Renal pelvis (tissue), 4 donors: Measurements from ENCODE around the gene STC2. TPM values are rescaled to one million over a fixed set of nuclear protein-coding genes. Genes with fewer than 3 reads are reported as not detected.

Experiments used
- DNase-seq: peaks from one replicate; pipeline ENCODE4 v3.0.0-alpha.2; 2013
- polyA plus RNA-seq, 3 donors: library from polyadenylated mRNA; unstranded; fragments of 120-200 nt; gene quantifications; one replicate each; pipeline ENCODE4 v1.2.1, GENCODE V29; 2013; ENCODE audit not compliant: insufficient read length in 3 of 3

Gene STC2
- polyA plus RNA-seq, 3 donors = 1.9 to 2.5 (median 2.3) TPM

GRCh38 chr5:173268750-173269432 is 59.3 kb downstream of the STC2 start:
- DNase-seq = no peak

- DNase-seq = no peak
Measured at GRCh38 chr5:173265433-173265832, 62.8 kb downstream of the STC2 start.

Other genes starting within 250 kb of the STC2 start
- gene BNIP1, start 183.9 kb downstream of the STC2 start, polyA plus RNA-seq = 10 to 100 TPM; 13.0 to 14.6 (median 13.4) TPM
- not detected for gene NKX2-5, start 93.2 kb downstream of the STC2 start, polyA plus RNA-seq